Upper lobe of right lung (tissue), 1 donor: ENCODE results near the gene SLC25A27. TPM values are rescaled to one million over a fixed set of nuclear protein-coding genes. Genes with fewer than 3 reads are reported as not detected.

Experiments
- ATAC-seq: fragments of 200-7000 bp; cut with Tn5 transposase; one replicate; pipeline ENCODE4 v1.9.1; 2020; ENCODE audit warnings: mild to moderate bottlenecking, moderate library complexity
- DNase-seq: peaks from one replicate; pipeline ENCODE4 v3.0.0-alpha.2; 2020
- H3K27ac ChIP-seq: fragments of 200-600 bp; one replicate; pipeline ENCODE4 v1.8.0; 2022
- H3K27me3 ChIP-seq: fragments of 200-600 bp; one replicate; pipeline ENCODE4 v1.8.0; 2022; ENCODE audit warnings: mild to moderate bottlenecking
- H3K36me3 ChIP-seq: fragments of 200-600 bp; one replicate; pipeline ENCODE4 v1.8.0; 2022
- H3K4me1 ChIP-seq: fragments of 200-600 bp; one replicate; pipeline ENCODE4 v1.8.0; 2022
- H3K4me3 ChIP-seq: fragments of 200-600 bp; one replicate; pipeline ENCODE4 v1.8.0; 2022; ENCODE audit warnings: mild to moderate bottlenecking
- H3K9me3 ChIP-seq: fragments of 200-600 bp; one replicate; pipeline ENCODE4 v1.8.0; 2022
- CTCF ChIP-seq: fragments of 200-600 bp; IDR thresholded peaks from one replicate; pipeline ENCODE4 v1.8.0; 2022; ENCODE audit warnings: antibody characterized with exemption
- intact Hi-C: fragments of 100-400 bp; cut with DNase I; formaldehyde crosslinking; loops from one replicate; pipeline ENCODE4 v1.11.0; 2022
- total RNA-seq: library from RNA; stranded (reverse); fragmentation: NEBNext Ultra II Directional; extraction: Animal tissue kit (Norgen Biotek cat#: 25700); gene quantifications from one replicate; pipeline ENCODE4 v1.2.1, GENCODE V29; 2021
- donor health status: DM: no; HTN: yes; CAD: no; lungs with severe emphysema.

The SLC25A27 gene
- total RNA-seq, 1 donor from 2014 or later = 17.8 TPM

GRCh38 chr6:46632053-46632452, 20.7 kb upstream of the SLC25A27 start:
- no peaks in the 10 kb centered on the region for H3K9me3 ChIP-seq
- intact Hi-C loops = no loop called here
- no peak for ATAC-seq

GRCh38 chr6:46635462-46635861, 17.3 kb upstream of the SLC25A27 start:
- no peak for TF ChIP-seq CTCF
- no peaks in the 10 kb centered on the region for H3K27me3 ChIP-seq
- no peak overlapping the region for H3K27ac ChIP-seq
- no peak overlapping the region for H3K4me3 ChIP-seq
- H3K9me3 ChIP-seq = no peaks in the 10 kb centered on the region
- H3K36me3 ChIP-seq = no peaks in the 10 kb centered on the region
- H3K4me1 ChIP-seq = no peaks in the 10 kb centered on the region
- ATAC-seq (no peak), DNase-seq (no peak)
- intact Hi-C loops = no loop called here

More at GRCh38 chr6:46632053-46632452, 20.7 kb upstream of the SLC25A27 start:
- Histone ChIP-seq H3K4me1 (no peaks in the 10 kb centered on the region), H3K27me3 (no peaks in the 10 kb centered on the region), H3K4me3 (no peak overlapping the region), H3K27ac (no peak overlapping the region), H3K36me3 (no peaks in the 10 kb centered on the region)
- no peak for TF ChIP-seq CTCF
- DNase-seq = no peak

DNA sequence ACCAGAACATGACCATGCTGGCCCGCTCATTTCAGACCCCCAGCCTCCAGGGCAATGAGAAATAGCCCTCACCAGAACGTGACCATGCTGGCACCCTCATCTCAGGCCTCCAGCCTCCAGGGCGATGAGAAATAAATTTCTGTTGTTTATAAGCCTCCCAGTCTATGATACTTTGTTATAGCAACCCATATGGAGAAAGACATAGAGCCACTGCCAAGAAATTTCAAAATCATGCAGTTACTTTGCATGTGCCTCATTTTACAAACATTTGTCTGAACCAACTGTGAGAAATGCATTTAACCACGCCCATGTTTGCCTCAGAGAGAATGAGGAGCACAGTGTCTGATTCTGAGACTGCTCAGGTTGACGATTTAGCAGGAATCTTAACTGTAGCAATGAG, 15.6 kb upstream of the SLC25A27 start:
- no peak for TF ChIP-seq CTCF
- no peaks in the 10 kb centered on the region for H3K36me3 ChIP-seq
- H3K4me1 ChIP-seq = no peaks in the 10 kb centered on the region
- no peak overlapping the region for H3K4me3 ChIP-seq
- intact Hi-C loops = no loop called here
- DNase-seq = no peak
- H3K27ac ChIP-seq = no peak overlapping the region
- H3K27me3 ChIP-seq = no peaks in the 10 kb centered on the region
- no peaks in the 10 kb centered on the region for H3K9me3 ChIP-seq
- ATAC-seq = no peak

DNA sequence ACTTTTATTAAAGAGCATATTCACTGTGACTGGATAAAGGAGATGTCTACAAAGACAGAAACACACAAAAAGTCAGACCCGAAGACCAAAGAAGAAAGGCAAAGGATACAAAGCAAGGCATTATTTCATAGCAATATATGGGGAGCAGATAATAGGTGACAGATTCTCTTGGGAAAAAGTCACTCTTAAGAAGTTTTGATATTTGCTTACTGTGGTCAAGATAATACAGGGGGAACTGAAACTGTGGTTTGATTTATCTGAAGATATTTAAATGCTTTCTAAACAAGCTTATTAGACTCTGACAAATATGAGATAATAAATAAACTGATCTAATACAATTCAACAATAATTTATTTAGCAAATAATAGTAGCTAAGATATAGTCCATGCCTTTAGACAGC, 14.8 kb upstream of the SLC25A27 start:
- H3K9me3 ChIP-seq = no peaks in the 10 kb centered on the region
- no peaks in the 10 kb centered on the region for H3K36me3 ChIP-seq
- intact Hi-C loops = no loop called here
- H3K4me3 ChIP-seq = no peak overlapping the region
- H3K27me3 ChIP-seq = no peaks in the 10 kb centered on the region
- no peak for ATAC-seq
- H3K4me1 ChIP-seq = no peaks in the 10 kb centered on the region
- H3K27ac ChIP-seq = no peak overlapping the region
- DNase-seq = no peak
- TF ChIP-seq CTCF = no peak

GRCh38 chr6:46638650-46639049, 14.1 kb upstream of the SLC25A27 start:
- no peaks in the 10 kb centered on the region for H3K9me3 ChIP-seq
- H3K36me3 ChIP-seq = no peaks in the 10 kb centered on the region
- H3K27me3 ChIP-seq = no peaks in the 10 kb centered on the region
- no peak for DNase-seq
- no peak overlapping the region for H3K4me3 ChIP-seq
- H3K4me1 ChIP-seq = no peaks in the 10 kb centered on the region
- intact Hi-C loops = no loop called here
- TF ChIP-seq CTCF = no peak
- no peak overlapping the region for H3K27ac ChIP-seq
- ATAC-seq = no peak
